Neural cell (in vitro differentiated cells): ENCODE measurements around the gene PTPRG. TPM values are rescaled to one million over a fixed set of nuclear protein-coding genes. Genes with fewer than 3 reads are reported as not detected.

Source experiments
- H2AFZ ChIP-seq: fragments of 200-600, 300-800 bp; sonication (generic), shearing (Covaris generic); 2 replicates; pipeline ENCODE4 v1.6.0; 2014; ENCODE audit warnings: low read depth, mild to moderate bottlenecking, antibody characterized with exemption, low read length, moderate library complexity
- H3F3A ChIP-seq: fragments of 200-600 bp; shearing (Covaris generic); 2 replicates; pipeline ENCODE4 v1.6.1; 2016; ENCODE audit warnings: mild to moderate bottlenecking, moderate library complexity, mixed read lengths, antibody characterized with exemption, low read length; ENCODE audit not compliant: insufficient read depth, poor library complexity, severe bottlenecking
- H3K27ac ChIP-seq: fragments of 200-600, 300-800 bp; sonication (generic), shearing (Covaris generic); 2 replicates; pipeline ENCODE4 v1.5.1; 2014; ENCODE audit warnings: mild to moderate bottlenecking, low read length, moderate library complexity
- H3K27me3 ChIP-seq: fragments of 300-800, 200-600 bp; sonication (generic), shearing (Covaris generic); 2 replicates; pipeline ENCODE4 v1.6.0; 2014; ENCODE audit warnings: mild to moderate bottlenecking, low read depth, low read length, moderate library complexity; ENCODE audit not compliant: insufficient read depth
- H3K36me3 ChIP-seq: fragments of 300-800, 200-600 bp; sonication (generic), shearing (Covaris generic); 2 replicates; pipeline ENCODE4 v1.5.1; 2014; ENCODE audit warnings: mild to moderate bottlenecking, antibody characterized with exemption, low read length, moderate library complexity; ENCODE audit not compliant: insufficient read depth
- H3K4me2 ChIP-seq: fragments of 300-800, 200-600 bp; sonication (generic), shearing (Covaris generic); 2 replicates; pipeline ENCODE4 v1.6.0; 2014; ENCODE audit warnings: mild to moderate bottlenecking, low read length
- H3K4me3 ChIP-seq: fragments of 300-800, 200-600 bp; sonication (generic), shearing (Covaris generic); 2 replicates; pipeline ENCODE4 v1.5.1; 2014; ENCODE audit warnings: mild to moderate bottlenecking, low read length, moderate library complexity
- H3K79me2 ChIP-seq: fragments of 200-600 bp; shearing (Covaris generic); replicated peaks from 2 replicates; pipeline ENCODE4 v1.6.0; 2014; ENCODE audit warnings: mild to moderate bottlenecking, low read length, moderate library complexity; ENCODE audit not compliant: insufficient read depth
- H3K9ac ChIP-seq: fragments of 300-800, 200-600 bp; sonication (generic), shearing (Covaris generic); 2 replicates; pipeline ENCODE4 v1.6.1; 2016; ENCODE audit warnings: mild to moderate bottlenecking, low read length, mixed read lengths
- H3K9me2 ChIP-seq: fragments of 200-600 bp; shearing (Covaris generic); 2 replicates; pipeline ENCODE4 v1.6.1; 2016; ENCODE audit warnings: mild to moderate bottlenecking, low read length, mixed read lengths; ENCODE audit not compliant: insufficient read depth
- H3K9me3 ChIP-seq: fragments of 200-600, 300-800 bp; sonication (generic), shearing (Covaris generic); 2 replicates; pipeline ENCODE4 v1.6.1; 2016; ENCODE audit warnings: mild to moderate bottlenecking, mixed run types, low read length, moderate library complexity, mixed read lengths
- H4K20me1 ChIP-seq: fragments of 200-600 bp; shearing (Covaris generic); 2 replicates; pipeline ENCODE4 v1.6.1; 2016; ENCODE audit warnings: mild to moderate bottlenecking, mixed run types; ENCODE audit not compliant: insufficient read depth
- CTCF ChIP-seq: fragments of 450-650 bp; IDR thresholded peaks from 2 replicates; pipeline ENCODE4 v1.5.1; 2014; ENCODE audit warnings: antibody characterized with exemption, mild to moderate bottlenecking, moderate library complexity; ENCODE audit not compliant: poor library complexity, severe bottlenecking
- EP300 ChIP-seq: fragments of 450-650 bp; conservative IDR thresholded peaks from 2 replicates; pipeline ENCODE4 v1.6.1; 2014; ENCODE audit warnings: antibody characterized with exemption, mild to moderate bottlenecking, moderate library complexity; ENCODE audit not compliant: poor library complexity, severe bottlenecking
- MXI1 ChIP-seq: fragments of 450-650 bp; conservative IDR thresholded peaks from 2 replicates; pipeline ENCODE4 v1.6.1; 2014; ENCODE audit warnings: antibody characterized with exemption, mild to moderate bottlenecking; ENCODE audit not compliant: poor library complexity, severe bottlenecking
- POLR2AphosphoS5 ChIP-seq: IDR thresholded peaks from 2 replicates; pipeline ENCODE4 v1.6.1; 2012
- RAD21 ChIP-seq: fragments of 450-650 bp; conservative IDR thresholded peaks from 2 replicates; pipeline ENCODE4 v1.6.1; 2014; ENCODE audit warnings: antibody characterized with exemption, mild to moderate bottlenecking, moderate library complexity
- REST ChIP-seq: IDR thresholded peaks from 2 replicates; pipeline ENCODE4 v1.6.1; 2012; ENCODE audit warnings: borderline replicate concordance
- SMC3 ChIP-seq: fragments of 450-650 bp; conservative IDR thresholded peaks from 2 replicates; pipeline ENCODE4 v1.6.1; 2014; ENCODE audit warnings: antibody characterized with exemption, mild to moderate bottlenecking, moderate library complexity; ENCODE audit not compliant: poor library complexity
- TAF1 ChIP-seq: IDR thresholded peaks from 2 replicates; pipeline ENCODE4 v1.6.1; 2012; ENCODE audit warnings: low read depth
- polyA plus RNA-seq: library from polyadenylated mRNA; depleted of rRNA; stranded (reverse); fragments of >200 nt; gene quantifications from 2 replicates; pipeline ENCODE4 v1.2.3, GENCODE V29; 2014

Gene PTPRG
- polyA plus RNA-seq, 1 donor from 2014 or later: 33.1 TPM

- Histone ChIP-seq H3K9ac (no peak overlapping the region), H3K36me3 (no peaks in the 10 kb centered on the region), H3K4me2 (no peak overlapping the region), H2AFZ (no peak overlapping the region), H3K9me2 (no peaks in the 10 kb centered on the region), H3F3A (no peaks in the 10 kb centered on the region), H3K9me3 (no peaks in the 10 kb centered on the region), H4K20me1 (no peaks in the 10 kb centered on the region), H3K4me3 (no peak overlapping the region), H3K79me2 (no peaks in the 10 kb centered on the region), H3K27me3 (no peaks in the 10 kb centered on the region), H3K27ac (no peak overlapping the region)
- TF ChIP-seq TAF1 (no peak), RAD21 (no peak), EP300 (no peak), REST (no peak), POLR2AphosphoS5 (no peak), MXI1 (no peak), SMC3 (no peak)
Observed at GRCh38 chr3:61885414-61885813, 324.0 kb downstream of the PTPRG start.

GRCh38 chr3:61887206-61887605 is 325.8 kb downstream of the PTPRG start:
- no peaks in the 10 kb centered on the region for H3K36me3 ChIP-seq
- H3F3A ChIP-seq: no peaks in the 10 kb centered on the region
- no peak overlapping the region for H2AFZ ChIP-seq
- H3K27me3 ChIP-seq: no peaks in the 10 kb centered on the region
- H3K4me2 ChIP-seq: no peak overlapping the region
- H3K27ac ChIP-seq: no peak overlapping the region
- H3K79me2 ChIP-seq: no peaks in the 10 kb centered on the region
- no peaks in the 10 kb centered on the region for H3K9me3 ChIP-seq
- H4K20me1 ChIP-seq: no peaks in the 10 kb centered on the region
- no peak for TF ChIP-seq CTCF
- no peak for TF ChIP-seq POLR2AphosphoS5
- TF ChIP-seq REST: no peak
- no peak for TF ChIP-seq RAD21
- TF ChIP-seq TAF1: no peak
- no peaks in the 10 kb centered on the region for H3K9me2 ChIP-seq
- H3K4me3 ChIP-seq: no peak overlapping the region
- H3K9ac ChIP-seq: no peak overlapping the region
